ENCODE data around the gene SIRT2. TPM values are rescaled to one million over a fixed set of nuclear protein-coding genes. Genes with fewer than 3 reads are reported as not detected.

The SIRT2 gene
- total RNA-seq, 1 donor from 2014 or later: 28.9 TPM

GRCh38 chr19:38905620-38906019, 6.2 kb upstream of the SIRT2 start:
- peaks cover 11% of the 10 kb centered on the region for H3K4me1 Mint-ChIP-seq
- no peak for TF ChIP-seq CTCF (conservative IDR thresholded peaks at IDR 0.05)
- H3K9me3 Mint-ChIP-seq: no peaks in the 10 kb centered on the region
- DNase-seq (ENCODE audit: low read depth, low spot score): no peak
- H3K4me3 Mint-ChIP-seq: no peak overlapping the region
- no peaks in the 10 kb centered on the region for H3K27me3 Mint-ChIP-seq (ENCODE audit: low read depth)
- peaks cover 8% of the 10 kb centered on the region for H3K36me3 Mint-ChIP-seq (ENCODE audit: low read depth)
- no peak overlapping the region for H3K27ac Mint-ChIP-seq (ENCODE audit: unreplicated experiment)

DNA sequence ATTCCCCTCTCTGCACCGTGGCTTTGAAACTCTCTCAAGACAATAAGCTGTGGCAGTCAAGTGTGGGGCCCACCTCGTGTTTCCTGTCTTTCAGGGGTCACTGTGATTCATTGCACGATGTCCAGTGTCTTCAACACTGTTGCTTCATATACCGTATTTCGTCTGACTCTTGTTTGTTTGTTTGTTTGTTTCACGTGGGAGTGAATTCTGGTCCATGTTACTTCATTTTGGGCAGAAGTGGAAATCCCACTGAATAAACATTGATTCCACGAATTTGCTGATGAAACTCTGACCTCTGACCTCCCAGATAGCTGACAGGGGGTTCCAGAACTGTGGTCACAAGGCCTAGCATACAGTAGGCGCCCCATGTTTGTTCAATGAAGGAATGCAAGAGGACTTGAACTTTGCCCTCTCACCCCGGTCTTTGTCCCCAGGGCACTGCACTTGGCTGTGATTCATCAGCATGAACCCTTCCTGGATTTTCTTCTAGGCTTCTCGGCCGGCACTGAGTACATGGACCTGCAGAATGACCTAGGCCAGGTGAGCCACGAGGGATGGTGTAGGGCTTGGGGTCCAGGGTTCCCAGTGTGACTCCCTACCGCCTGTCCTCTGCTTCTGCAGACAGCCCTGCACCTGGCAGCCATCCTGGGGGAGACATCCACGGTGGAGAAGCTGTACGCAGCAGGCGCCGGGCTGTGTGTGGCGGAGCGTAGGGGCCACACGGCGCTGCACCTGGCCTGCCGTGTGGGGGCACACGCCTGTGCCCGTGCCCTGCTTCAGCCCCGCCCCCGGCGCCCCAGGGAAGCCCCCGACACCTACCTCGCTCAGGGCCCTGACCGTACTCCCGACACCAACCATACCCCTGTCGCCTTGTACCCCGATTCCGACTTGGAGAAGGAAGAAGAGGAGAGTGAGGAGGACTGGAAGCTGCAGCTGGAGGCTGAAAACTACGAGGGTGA, 5.4 kb upstream of the SIRT2 start:
- TF ChIP-seq CTCF (conservative IDR thresholded peaks at IDR 0.05): no peak
- Mint-ChIP-seq H3K9me3 (no peaks in the 10 kb centered on the region), H3K4me1 (peaks cover 17% of the 10 kb centered on the region), H3K36me3 (ENCODE audit: low read depth) (peaks cover 8% of the 10 kb centered on the region), H3K27me3 (ENCODE audit: low read depth) (no peaks in the 10 kb centered on the region), H3K27ac (ENCODE audit: unreplicated experiment) (peak overlapping the region; percentile 67), H3K4me3 (peak overlapping the region; percentile 54)
- no peak for DNase-seq (ENCODE audit: low read depth, low spot score)

DNA sequence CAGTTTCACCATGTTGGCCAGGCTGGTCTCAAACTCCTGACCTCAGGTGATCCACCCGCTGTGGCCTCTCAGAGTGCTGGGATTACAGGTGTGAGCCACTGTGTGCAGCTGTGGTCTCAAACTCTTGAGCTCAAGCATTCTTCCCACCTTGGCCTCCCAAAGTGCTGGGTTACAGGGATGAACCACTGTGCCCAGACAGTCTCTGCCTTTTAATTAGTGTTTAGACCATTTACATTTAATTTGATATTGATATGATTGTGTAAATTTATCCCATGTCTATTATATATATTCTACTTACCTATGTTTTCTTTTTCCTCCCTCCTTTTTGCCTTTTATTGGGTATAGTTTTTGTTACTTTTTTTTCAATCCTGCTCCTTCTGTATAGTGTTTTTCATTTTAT, 2.3 kb upstream of the SIRT2 start:
- Mint-ChIP-seq H3K9me3 (no peaks in the 10 kb centered on the region), H3K4me3 (peak overlapping the region; percentile 93), H3K27ac (ENCODE audit: unreplicated experiment) (no peak overlapping the region), H3K36me3 (ENCODE audit: low read depth) (peaks cover 2% of the 10 kb centered on the region), H3K27me3 (ENCODE audit: low read depth) (no peaks in the 10 kb centered on the region), H3K4me1 (peaks cover 32% of the 10 kb centered on the region)
- no peak for TF ChIP-seq CTCF (conservative IDR thresholded peaks at IDR 0.05)
- DNase-seq (ENCODE audit: low read depth, low spot score): no peak

GRCh38 chr19:38900743-38901190, 1.3 kb upstream of the SIRT2 start:
- H3K4me3 Mint-ChIP-seq: peak overlapping the region; percentile 93
- H3K27me3 Mint-ChIP-seq (ENCODE audit: low read depth): no peaks in the 10 kb centered on the region
- peak overlapping the region; percentile 60 for H3K27ac Mint-ChIP-seq (ENCODE audit: unreplicated experiment)

DNA sequence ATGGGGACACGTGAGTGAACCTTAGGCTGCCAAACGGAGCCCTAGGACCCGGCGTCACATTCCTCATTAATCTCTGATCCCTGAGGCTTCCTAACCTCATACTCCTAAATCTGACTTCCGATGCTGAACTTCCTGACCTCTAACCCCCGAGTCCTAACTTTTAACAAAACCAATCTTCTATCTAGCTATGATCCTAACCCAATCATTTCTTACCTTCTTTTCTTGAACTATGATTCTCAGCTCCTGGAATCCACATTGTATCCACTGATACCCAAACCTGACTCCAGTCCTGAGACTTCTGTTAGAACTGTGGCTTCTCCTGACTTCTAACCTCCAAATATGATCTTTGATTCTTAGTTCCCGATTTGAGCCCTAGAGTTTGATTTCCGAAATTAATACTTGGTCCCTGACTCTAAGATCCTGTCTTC, 798 bp upstream of the SIRT2 start:
- Mint-ChIP-seq H3K9me3 (no peaks in the 10 kb centered on the region), H3K36me3 (ENCODE audit: low read depth) (peaks cover 2% of the 10 kb centered on the region), H3K27ac (ENCODE audit: unreplicated experiment) (peak overlapping the region; percentile 94), H3K27me3 (ENCODE audit: low read depth) (no peaks in the 10 kb centered on the region), H3K4me3 (peak overlapping the region; percentile 93), H3K4me1 (peaks cover 32% of the 10 kb centered on the region)
- no peak for TF ChIP-seq CTCF (conservative IDR thresholded peaks at IDR 0.05)
- DNase-seq (ENCODE audit: low read depth, low spot score): no peak

More at GRCh38 chr19:38900743-38901190, 1.3 kb upstream of the SIRT2 start:
- DNase-seq (ENCODE audit: low read depth, low spot score): no peak
- TF ChIP-seq CTCF (conservative IDR thresholded peaks at IDR 0.05): no peak
- H3K4me1 Mint-ChIP-seq: peaks cover 32% of the 10 kb centered on the region
- peaks cover 2% of the 10 kb centered on the region for H3K36me3 Mint-ChIP-seq (ENCODE audit: low read depth)
- H3K9me3 Mint-ChIP-seq: no peaks in the 10 kb centered on the region
